OCI-LY1 (cell line): Measurements from ENCODE around the gene TMEM9.

ENCODE experiments used
- H2AFZ ChIP-seq: fragments of 200-600 bp; sonication (generic), shearing (Covaris generic); 2 replicates; pipeline ENCODE4 v1.6.0; 2014; ENCODE audit warnings: antibody characterized with exemption, mild to moderate bottlenecking, low read length
- H3F3A ChIP-seq: fragments of 200-600 bp; sonication (generic), shearing (Covaris generic); 2 replicates; pipeline ENCODE4 v1.6.0; 2014; ENCODE audit warnings: mild to moderate bottlenecking, antibody characterized with exemption, low read length, moderate library complexity; ENCODE audit not compliant: insufficient read depth
- H3K27ac ChIP-seq: fragments of 200-600 bp; sonication (generic); 2 replicates; pipeline ENCODE4 v1.5.1; 2014; ENCODE audit warnings: low read length, mixed run types, mild to moderate bottlenecking, low read depth; ENCODE audit not compliant: poor library complexity, severe bottlenecking
- H3K27me3 ChIP-seq: fragments of 200-600 bp; sonication (generic); 2 replicates; pipeline ENCODE4 v1.6.0; 2014; ENCODE audit warnings: antibody characterized with exemption, mild to moderate bottlenecking, low read length, moderate library complexity; ENCODE audit not compliant: insufficient read depth
- H3K36me3 ChIP-seq: fragments of 200-600 bp; sonication (generic); 2 replicates; pipeline ENCODE4 v1.6.1; 2014; ENCODE audit warnings: mild to moderate bottlenecking, antibody characterized with exemption, low read length, moderate library complexity, mixed read lengths; ENCODE audit not compliant: insufficient read depth
- H3K4me1 ChIP-seq: fragments of 200-600 bp; sonication (generic); 2 replicates; pipeline ENCODE4 v1.5.1; 2014; ENCODE audit warnings: mild to moderate bottlenecking, low read length, moderate library complexity; ENCODE audit not compliant: insufficient read depth, severe bottlenecking
- H3K4me2 ChIP-seq: fragments of 200-600 bp; sonication (generic), shearing (Covaris generic); 2 replicates; pipeline ENCODE4 v1.6.1; 2014; ENCODE audit warnings: low read length
- H3K4me3 ChIP-seq: fragments of 200-600 bp; sonication (generic); 2 replicates; pipeline ENCODE4 v1.5.1; 2014; ENCODE audit warnings: low read length, low read depth, mild to moderate bottlenecking, mixed read lengths; ENCODE audit not compliant: poor library complexity, severe bottlenecking
- H3K79me2 ChIP-seq: fragments of 200-600 bp; shearing (Covaris generic); 2 replicates; pipeline ENCODE4 v1.6.1; 2016; ENCODE audit warnings: mixed run types, low read length, mixed read lengths; ENCODE audit not compliant: insufficient read depth
- H3K9ac ChIP-seq: fragments of 200-600 bp; sonication (generic), shearing (Covaris generic); 2 replicates; pipeline ENCODE4 v1.6.1; 2014; ENCODE audit warnings: mild to moderate bottlenecking, low read length, mixed read lengths
- H3K9me2 ChIP-seq: fragments of 200-600 bp; sonication (generic), shearing (Covaris generic); 2 replicates; pipeline ENCODE4 v1.6.1; 2014; ENCODE audit warnings: low read depth, mild to moderate bottlenecking, low read length, mixed read lengths
- H3K9me3 ChIP-seq: fragments of 200-600 bp; shearing (Covaris generic); 2 replicates; pipeline ENCODE4 v1.6.1; 2014; ENCODE audit warnings: low read length, mixed read lengths
- H4K20me1 ChIP-seq: fragments of 200-600 bp; sonication (generic), shearing (Covaris generic); 2 replicates; pipeline ENCODE4 v1.6.0; 2016; ENCODE audit warnings: mild to moderate bottlenecking, low read length; ENCODE audit not compliant: insufficient read depth
- EZH2 ChIP-seq: fragments of 200-600 bp; sonication (generic), shearing (Covaris generic); IDR thresholded peaks from 2 replicates; pipeline ENCODE4 v1.8.0; 2017; ENCODE audit warnings: borderline replicate concordance, mixed run types, mild to moderate bottlenecking, antibody characterized with exemption, low read length, moderate library complexity, mixed read lengths
- TF ChIP-seq, protein P1 (sequence below): fragments of 200-600 bp; sonication (generic), shearing (Covaris generic); IDR thresholded peaks from 2 replicates; pipeline ENCODE4 v1.5.1; 2017; ENCODE audit warnings: mild to moderate bottlenecking, antibody characterized with exemption, low read length, moderate library complexity, mixed read lengths

The TMEM9 gene

DNA sequence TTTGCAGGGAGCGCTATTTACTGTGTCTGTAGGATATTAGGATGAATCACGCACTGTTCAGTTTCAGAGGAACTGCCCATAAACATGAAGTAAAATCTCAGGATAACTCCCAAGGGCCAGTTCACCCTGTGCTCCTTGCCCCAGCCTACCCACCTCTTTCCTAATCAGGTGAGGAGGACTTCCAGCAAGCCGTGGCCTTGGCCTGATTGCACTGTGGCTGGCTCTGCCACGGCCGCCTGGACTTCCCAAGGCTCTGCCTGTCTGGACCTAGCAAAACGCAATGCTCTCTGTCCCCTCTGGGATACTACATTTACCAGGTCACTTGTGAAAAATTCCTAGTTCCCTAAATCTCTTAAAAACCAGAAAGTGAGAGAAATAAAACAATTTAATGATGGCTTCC lies 19.9 kb downstream of the TMEM9 start:
- Histone ChIP-seq H3K9ac (no peak overlapping the region), H3F3A (no peaks in the 10 kb centered on the region)
- no peak for TF ChIP-seq EZH2
- TF ChIP-seq, protein P1, sequence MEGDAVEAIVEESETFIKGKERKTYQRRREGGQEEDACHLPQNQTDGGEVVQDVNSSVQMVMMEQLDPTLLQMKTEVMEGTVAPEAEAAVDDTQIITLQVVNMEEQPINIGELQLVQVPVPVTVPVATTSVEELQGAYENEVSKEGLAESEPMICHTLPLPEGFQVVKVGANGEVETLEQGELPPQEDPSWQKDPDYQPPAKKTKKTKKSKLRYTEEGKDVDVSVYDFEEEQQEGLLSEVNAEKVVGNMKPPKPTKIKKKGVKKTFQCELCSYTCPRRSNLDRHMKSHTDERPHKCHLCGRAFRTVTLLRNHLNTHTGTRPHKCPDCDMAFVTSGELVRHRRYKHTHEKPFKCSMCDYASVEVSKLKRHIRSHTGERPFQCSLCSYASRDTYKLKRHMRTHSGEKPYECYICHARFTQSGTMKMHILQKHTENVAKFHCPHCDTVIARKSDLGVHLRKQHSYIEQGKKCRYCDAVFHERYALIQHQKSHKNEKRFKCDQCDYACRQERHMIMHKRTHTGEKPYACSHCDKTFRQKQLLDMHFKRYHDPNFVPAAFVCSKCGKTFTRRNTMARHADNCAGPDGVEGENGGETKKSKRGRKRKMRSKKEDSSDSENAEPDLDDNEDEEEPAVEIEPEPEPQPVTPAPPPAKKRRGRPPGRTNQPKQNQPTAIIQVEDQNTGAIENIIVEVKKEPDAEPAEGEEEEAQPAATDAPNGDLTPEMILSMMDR: no peak

GRCh38 chr1:201131398-201131797 lies 22.9 kb downstream of the TMEM9 start:
- no peak overlapping the region for H3K27ac ChIP-seq
- no peak overlapping the region for H3K4me3 ChIP-seq
- H3K36me3 ChIP-seq: no peaks in the 10 kb centered on the region; the same call in 1 of the 2 replicates
- H3K4me1 ChIP-seq: no peaks in the 10 kb centered on the region
- H3K9me2 ChIP-seq: no peaks in the 10 kb centered on the region
- H3K4me2 ChIP-seq: no peak overlapping the region
- H3F3A ChIP-seq: no peaks in the 10 kb centered on the region
- H2AFZ ChIP-seq: no peak overlapping the region
- H3K9me3 ChIP-seq: no peaks in the 10 kb centered on the region
- no peaks in the 10 kb centered on the region for H3K79me2 ChIP-seq
- H3K9ac ChIP-seq: no peak overlapping the region
- no peak for TF ChIP-seq EZH2
- TF ChIP-seq, protein P1: no peak
- no peaks in the 10 kb centered on the region for H4K20me1 ChIP-seq
- H3K27me3 ChIP-seq: no peaks in the 10 kb centered on the region

More for the DNA sequence above, 19.9 kb downstream of the TMEM9 start:
- Histone ChIP-seq H4K20me1 (no peaks in the 10 kb centered on the region), H3K27ac (no peak overlapping the region), H3K79me2 (no peaks in the 10 kb centered on the region), H3K9me3 (no peaks in the 10 kb centered on the region), H3K36me3 (peaks cover 4% of the 10 kb centered on the region), H3K4me2 (no peak overlapping the region), H3K9me2 (no peaks in the 10 kb centered on the region), H3K4me1 (no peaks in the 10 kb centered on the region), H3K4me3 (no peak overlapping the region), H2AFZ (no peak overlapping the region), H3K27me3 (no peaks in the 10 kb centered on the region)

DNA sequence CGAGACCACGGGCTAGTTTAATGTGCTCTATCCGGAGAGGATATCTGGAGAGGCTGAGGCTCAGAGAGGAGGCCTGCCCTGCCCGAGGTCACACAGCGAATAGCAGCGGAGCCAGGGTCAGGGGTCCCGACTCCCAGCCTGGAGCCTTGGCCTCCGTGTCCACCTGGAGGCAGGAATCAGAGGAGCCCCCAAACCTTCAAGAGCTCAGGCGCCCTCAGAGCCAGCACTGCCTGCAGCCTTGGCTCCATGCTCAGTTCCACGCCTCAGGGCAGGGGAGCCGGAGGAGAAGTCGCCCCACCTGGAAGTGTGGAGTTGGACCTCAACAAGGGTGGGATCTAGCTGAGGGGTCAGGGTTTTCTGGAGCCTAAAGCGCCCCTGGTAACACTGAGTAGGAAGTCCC lies 25.3 kb downstream of the TMEM9 start:
- H4K20me1 ChIP-seq: no peaks in the 10 kb centered on the region
- no peaks in the 10 kb centered on the region for H3K9me2 ChIP-seq
- no peaks in the 10 kb centered on the region for H3K4me1 ChIP-seq
- no peaks in the 10 kb centered on the region for H3F3A ChIP-seq
- no peaks in the 10 kb centered on the region for H3K36me3 ChIP-seq
- H3K4me3 ChIP-seq: no peak overlapping the region
- H3K79me2 ChIP-seq: no peaks in the 10 kb centered on the region
- H2AFZ ChIP-seq: no peak overlapping the region
- H3K27ac ChIP-seq: no peak overlapping the region
- no peak for TF ChIP-seq EZH2
- TF ChIP-seq, protein P1: no peak
- no peaks in the 10 kb centered on the region for H3K27me3 ChIP-seq
- H3K9ac ChIP-seq: no peak overlapping the region
- no peaks in the 10 kb centered on the region for H3K9me3 ChIP-seq
- H3K4me2 ChIP-seq: no peak overlapping the region
